NCI-H2171 (cell line): Measurements from ENCODE around the gene PTDSS2.
A peak's percentile ranks its signal among the peaks of the same experiment; 100 is the strongest.

Experiments used
- DNase-seq: peaks from one replicate; lab custom pipeline; 2025; lab: John Stamatoyannopoulos, UW

Gene PTDSS2

DNA sequence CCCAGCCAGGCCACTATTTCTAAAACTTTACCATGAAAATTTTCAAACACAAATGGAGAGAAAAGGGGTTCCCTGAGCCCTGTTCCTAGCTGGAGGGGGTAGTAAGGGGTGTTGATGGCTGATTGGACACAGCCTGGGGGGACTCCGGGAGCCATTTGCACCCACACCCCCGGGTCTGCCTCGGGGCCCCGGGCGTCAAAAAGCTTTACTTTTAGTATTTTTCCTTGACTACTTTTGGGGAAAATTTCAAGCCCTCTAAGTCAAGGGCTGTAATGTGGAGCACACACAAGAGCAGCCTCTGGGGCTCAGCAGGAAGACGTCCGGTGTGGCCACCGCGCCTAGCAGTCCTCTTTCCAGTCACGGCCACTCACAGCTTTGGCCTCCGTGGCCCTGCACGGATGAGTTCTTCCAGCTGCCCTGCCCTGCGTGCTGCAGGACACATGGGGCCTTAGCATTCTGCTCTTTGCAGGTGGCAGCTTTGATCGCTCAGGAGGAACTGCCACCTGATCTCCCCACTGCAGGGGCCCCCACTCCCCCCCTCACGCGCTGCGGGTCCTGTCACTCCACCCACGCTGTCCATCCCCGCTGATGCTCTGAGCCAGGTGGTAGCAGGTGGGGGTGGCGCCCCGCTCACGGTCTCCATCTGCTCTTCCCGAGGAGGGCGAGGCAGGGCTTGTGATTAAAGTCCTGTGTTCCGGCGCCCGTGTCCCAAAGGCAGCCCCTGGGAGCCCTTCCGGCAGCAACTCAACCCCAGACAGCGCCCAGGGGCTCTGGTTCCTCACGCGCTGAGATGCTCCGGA is 42.5 kb downstream of the PTDSS2 start:
- peak; percentile 56 for DNase-seq

DNA sequence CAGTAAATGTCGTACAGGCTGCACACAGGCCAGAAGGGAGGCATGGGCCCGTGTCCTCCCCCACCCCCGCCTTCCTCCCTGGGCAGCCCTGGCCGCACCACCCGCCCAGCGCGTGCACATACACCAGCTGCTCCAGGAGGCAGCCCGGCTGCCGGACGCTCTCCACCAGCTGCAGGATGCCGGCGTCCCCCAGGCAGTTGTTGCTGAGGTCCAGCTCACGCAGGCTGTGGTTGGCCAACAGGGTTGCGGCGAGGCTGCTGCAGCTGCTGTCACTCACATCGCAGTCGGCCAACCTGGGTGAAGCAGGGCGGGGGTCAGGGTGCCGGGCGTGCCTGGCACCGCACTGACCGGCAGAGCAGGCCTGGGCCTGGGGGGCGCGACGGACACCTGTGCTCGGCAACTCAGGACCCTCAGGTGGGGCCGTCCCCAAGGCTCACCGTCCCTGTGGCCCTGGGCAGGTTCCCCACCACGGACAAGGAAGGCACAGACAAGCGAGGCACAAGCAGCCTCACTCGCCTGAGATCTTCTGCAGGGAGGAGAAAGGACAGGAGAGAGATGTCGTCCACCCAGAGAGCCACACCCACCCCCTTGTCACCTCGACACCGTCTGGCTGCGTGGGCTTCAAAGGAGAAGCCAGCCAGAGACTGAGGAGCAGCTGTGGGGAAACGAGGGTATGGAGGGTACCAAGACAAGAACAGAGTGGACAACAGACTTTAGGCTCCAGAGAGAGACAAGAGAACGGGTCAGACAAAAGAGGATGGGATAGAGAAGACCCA is 44.9 kb downstream of the PTDSS2 start:
- DNase-seq: no peak

DNA sequence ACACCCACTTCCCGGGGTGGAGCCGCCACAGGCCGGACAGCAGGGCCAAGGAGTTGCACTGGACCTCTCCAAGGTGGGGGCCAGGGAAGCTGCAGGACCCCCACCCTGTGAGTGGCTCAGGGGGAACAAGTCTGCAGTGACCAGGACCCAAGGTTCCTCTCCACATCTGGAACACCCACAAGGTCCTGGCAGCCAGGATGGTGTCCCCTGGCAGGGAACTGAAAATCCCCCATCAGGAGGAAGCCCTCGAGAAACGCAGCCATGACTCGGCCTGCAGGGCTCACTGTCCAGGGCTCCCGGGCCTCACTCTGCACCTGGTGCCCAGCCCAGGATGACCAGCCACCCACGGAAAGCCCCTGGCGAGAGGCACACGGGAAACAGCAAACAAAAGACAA is 45.5 kb downstream of the PTDSS2 start:
- no peak for DNase-seq

DNA sequence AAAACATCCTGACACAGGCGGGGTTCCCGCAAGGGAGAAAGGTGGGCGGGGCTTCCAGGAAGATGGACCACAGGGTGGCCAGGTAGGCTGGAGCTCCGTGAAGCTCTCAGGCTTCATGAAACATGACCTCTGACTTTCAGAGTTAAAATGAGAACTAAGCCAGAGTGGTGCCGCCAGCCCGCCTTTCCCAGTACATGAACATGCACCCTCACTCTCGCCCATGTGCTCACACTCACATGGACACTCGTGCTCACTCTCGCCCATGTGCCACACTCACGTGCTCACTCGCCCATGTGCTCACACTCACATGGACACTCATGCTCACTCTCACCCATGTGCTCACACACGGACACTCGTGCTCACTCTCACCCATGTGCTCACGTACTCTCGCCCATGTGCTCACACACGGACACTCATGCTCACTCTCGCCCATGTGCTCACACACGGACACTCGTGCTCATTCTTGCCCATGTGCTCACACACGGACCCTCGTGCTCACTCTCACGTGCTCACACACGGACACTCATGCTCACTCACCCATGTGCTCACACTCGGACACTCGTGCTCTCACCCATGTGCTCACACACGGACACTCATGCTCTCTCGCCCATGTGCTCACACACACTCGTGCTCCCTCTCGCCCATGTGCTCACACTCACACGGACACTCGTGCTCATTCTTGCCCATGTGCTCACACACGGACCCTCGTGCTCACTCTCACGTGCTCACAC is 46.9 kb downstream of the PTDSS2 start:
- no peak for DNase-seq

DNA sequence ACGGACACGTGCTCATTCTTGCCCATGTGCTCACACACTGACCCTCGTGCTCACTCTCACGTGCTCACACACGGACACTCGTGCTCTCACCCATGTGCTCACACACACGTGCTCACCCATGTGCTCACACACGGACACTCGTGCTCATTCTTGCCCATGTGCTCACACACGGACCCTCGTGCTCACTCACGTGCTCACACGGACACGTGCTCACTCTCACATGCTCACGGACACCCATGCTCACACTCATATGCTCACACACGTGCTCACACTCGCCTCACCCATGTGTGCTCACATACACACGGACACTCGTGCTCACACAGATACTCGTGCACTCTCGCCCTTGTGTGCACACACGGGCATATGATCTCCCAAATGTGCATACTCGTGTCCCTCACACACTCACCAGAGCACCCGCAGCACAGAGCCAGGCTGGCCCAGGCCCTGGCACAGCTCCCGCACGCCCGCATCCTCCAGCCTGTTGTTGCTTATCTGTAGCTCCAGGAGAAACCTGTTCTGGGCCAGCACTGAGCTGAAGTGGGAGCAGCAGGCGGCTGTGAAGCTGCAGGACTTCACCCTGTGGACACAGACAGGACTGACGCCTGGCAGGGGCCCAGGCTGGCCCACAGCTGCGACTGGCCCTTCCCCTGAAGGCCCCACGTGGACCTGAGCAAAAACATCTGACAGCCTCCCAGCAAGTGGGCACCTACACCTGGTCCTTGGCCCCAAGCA is 47.7 kb downstream of the PTDSS2 start:
- no peak for DNase-seq

DNA sequence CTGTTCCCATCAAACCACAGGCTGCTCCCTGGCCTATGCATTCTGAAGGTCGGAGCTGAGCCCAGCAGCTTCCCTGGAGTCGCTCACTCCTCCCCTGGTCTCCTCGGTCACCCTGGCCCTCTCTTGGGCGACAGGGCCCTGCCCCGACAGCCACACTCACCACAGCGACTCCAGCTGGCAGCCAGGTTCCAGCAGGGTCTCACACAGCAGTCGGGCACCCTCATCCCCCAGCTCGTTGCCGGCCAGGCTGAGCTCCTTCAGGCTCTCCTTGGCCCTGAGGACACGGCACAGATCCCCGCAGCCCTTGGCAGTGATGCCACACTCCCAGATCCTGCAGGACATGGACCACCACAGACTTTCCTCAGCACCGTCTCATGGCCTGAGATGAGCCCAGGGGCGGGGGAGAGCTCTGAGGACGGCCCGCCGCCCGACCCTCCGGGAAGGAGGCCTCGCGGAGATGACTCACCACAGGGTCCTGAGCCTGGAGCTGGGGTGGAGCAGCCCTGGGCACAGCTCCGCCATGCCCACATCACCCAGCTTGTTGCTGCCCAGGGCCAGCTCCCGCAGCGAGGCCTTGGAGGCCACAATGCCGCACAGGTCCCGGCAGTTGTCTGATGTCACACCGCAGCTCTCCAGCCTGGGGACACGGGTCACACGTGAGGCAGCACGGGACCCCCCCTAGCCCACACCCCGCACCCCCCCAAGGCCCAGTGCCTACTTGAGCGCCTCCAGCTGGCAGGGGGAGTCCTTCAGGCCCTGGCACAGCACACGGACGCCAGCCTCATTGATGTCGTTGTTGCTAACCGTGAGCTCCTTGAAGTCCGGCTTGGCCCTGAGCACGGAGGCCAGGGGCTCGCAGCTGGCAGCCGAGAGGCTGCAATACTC is 48.5 kb downstream of the PTDSS2 start:
- DNase-seq: no peak

DNA sequence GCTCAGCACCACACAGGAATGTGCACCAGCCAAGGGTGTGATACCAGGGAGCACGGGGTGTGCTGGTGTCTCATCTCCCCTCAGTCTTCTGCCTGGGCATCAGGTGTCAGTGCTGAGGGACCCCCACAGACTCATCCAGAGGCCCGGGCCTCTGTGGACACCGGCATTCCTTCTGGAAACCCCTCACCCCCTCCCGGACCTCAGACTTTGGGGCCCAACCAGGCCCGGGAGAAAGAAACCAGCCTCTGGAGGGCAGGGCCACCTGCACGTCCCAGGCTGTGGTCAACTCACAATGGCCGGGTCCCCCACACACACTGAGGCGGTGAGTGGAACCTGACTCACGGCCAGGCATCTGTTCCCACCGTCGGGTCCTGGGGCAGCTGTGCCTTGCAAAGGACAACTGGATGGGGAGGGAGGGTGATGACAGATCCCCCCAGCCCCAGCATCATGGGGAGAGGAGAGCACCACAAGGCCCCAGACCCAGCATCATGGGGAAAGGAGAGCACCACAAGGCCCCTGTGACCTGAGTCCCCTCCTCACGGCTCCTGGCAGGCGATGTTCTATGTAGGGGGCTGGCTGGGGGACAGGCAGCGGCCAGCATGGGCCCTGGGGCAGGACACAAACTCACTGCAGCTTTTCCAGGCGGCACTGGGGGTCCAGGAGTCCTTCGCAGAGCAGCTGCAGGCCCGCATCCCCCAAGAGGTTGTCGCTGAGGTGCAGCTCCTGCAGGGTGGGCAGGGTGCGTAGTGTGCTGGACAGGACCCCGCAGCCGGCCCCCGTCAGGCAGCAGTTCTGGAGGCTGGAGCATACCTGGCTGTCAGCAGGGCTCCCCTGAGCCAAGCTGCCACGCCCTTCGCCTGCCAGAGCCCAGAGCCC is 49.4 kb downstream of the PTDSS2 start:
- DNase-seq: no peak

DNA sequence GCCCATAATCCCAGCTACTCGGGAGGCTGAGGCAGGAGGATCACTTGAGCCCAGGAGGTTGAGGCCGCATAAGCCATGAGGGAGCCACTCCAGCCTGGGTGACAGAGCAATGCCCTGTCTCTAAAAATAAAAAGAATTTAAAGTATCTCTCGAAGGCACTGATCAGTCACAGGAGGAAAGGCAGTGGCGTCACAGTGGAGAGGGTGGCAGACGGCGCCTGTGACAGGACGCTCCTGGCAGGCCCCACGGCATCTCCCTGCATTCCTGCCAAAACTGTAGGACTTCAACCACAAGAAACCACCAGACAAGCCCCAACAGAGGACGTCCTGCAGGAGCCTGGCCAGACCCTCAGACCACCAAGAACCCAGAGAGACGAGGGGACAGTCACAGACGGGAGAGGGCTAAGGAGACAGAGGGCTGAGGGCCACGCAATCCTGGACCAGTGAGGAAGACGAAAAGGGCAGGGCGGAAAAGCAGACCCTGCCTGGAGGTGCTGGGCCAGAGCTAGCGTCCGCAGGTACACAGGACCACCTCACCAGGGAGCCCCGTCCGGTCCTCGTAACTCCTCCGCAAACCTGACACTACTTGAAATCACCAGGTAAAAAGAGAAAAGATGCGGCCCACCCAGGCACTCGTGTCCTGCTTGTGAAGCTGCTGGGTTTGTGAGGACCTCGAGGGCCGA is 51.1 kb downstream of the PTDSS2 start:
- DNase-seq: no peak

DNA sequence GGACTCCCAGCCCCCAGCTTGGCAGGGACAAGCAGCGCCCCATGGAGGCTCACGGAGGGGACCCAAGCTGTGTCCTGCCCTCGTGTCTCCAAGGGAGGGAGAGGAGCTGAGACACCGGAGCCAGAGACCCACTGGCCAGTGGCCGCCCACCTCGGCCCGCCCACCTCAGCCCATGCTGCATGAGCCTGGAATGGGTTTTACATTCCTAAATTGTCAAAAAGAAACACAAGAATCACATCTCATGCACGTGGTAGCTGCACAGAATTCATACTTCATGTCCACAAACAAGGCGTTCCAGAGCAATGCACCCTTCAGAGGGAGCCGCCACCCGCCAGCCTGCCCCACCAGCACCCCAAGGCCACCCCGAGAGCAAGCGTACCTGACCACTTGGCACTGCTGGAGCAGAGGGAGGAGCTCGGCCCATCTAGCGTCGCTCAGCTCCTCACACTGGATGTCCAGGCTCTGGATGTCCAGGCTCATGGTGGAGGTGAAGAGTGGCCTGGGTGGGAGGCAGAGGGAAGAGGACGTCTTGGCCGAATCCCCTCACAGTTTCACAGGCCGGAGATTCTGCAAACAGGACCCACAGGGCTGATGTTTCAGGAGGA is 51.7 kb downstream of the PTDSS2 start:
- no peak for DNase-seq

DNA sequence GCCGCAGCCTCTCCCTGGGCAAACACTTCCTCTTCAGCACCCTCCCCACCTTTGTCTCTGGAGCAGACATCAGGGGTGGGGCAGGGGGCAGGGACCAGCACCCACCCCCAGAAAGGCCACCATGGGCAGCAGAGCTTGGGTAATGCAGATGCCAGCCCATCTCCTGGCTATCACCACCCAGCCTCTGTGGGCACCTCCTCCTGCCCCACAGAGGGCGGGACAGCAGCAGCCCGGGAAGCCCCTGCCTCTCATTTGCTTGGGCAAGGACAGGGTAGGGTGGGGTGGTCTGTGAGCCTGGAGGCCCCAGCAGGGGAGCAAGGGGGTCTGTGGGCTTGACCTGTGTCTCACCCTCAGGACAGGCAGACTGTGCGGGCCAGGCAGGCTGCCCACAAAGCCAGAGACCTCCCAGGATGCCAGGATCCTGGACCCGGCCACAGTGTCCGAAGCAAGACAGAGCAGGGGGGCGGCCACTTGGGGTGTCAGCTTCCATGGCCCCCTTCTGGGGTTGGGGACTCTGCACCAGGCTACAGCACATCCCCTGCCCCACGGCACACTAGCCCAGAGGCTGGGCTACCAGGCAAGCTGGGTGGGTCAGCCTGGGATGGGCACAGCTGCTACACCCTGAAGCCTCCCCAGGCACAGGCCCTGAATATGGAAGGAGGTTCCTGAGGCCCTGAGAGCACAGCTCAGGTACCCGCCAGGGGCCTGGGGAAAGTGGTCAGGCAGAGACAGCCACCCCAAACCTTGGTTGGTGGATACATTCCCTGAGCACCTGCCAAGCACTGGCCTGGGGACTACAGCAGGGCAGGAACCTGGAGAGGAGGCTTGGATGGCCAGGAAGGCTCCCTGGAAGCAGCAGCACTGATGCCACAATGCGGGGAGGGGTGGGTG is 52.5 kb downstream of the PTDSS2 start:
- no peak for DNase-seq

DNA sequence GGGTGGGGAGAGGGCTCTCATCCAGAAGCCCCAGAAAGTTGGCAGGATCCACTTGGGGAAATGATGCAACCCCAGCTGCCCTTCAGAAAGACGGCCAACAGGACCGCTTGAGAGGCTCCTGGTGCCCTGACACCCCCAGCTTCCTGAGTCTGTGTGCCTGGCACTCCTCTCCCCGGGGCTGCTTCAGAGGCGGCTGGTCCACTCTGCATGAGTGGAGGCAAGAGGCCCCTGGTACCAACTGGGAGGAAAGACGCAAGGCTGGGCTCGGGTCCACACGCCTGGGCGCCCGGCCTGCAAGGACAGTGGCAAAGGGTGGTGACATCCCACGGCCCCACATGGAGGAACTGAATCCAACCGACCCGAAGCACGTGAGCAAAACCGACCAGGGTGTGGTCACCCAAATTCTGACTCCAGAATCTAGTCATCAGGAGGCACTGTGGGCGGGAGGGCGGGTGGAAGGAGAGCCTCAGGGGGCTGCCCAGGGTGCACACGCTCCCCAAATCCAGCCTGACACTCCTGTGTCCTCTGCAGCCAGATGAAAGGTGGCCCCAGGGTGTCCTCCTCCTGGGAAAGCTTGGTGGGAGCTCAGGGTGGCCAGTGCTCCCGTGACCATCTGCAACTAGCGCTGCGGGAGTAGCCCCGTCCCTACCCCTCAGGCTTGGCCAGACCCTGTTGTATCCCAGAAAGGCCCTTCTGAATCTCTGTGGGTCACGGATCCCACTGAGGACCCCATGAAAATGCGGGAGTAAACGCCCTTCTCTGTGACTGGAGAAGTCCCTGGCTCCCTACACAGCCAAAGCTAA is 53.3 kb downstream of the PTDSS2 start:
- DNase-seq: no peak

DNA sequence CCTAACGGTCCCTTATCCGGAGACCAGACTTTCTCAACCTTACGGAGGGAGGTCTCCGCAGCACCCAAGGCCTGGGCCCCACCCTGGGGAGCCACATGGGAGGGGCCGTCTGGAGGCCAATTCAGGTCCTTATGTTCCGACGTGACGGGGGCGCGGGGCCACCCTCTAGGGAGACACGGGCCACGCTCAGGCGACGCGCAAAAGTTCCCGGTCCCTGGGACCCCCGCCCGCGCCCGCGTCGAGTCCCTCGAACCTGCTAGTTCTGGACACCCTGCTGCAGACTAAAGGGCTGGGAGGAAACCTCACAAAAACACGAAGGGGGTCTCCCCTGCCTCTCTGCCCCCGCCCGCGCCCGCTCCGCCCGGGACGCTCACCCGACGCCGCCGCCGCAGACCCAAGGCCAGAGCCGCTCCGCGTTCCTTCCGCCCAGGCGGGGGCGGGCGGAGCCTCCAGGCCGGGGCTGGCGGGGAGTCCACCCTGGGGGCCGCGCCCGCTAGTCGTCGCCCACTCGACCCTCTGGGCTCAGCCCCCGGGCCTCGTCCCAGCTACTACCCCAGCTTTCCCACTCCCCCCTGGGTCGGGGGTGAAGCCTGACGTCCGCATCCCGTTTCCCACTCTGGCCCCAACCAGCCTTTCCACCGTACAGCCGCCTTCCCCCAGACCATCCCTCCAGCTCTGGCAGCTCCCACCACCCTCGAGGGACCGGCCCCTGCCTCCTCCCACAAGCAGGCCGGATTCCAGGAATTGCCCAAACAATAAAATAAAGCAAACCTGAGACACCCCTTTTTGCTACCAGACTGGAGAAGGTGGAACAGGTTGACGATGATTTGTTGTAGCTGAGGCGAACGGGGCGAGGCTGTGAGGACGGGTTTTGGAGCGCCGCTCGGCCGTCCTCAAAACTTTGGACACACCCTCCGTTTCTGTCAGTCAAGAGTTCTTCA is 54.2 kb downstream of the PTDSS2 start:
- DNase-seq: no peak

DNA sequence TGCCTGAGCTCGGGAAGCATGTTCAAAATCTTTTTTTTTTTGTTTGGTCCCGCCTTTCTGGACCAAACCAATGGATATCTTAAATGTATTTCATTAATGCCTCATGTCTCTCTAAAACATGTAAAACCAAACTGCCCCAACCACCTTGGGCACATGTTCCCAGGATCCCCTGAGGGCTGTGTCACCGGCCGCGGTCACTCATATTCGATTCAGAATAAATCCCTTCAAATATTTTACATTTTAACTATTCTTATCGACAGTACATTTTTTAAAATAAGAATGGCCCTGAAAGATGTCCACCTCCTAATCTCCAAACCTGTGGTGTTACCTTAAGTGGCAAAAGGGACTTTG is 54.9 kb downstream of the PTDSS2 start:
- no peak for DNase-seq

DNA sequence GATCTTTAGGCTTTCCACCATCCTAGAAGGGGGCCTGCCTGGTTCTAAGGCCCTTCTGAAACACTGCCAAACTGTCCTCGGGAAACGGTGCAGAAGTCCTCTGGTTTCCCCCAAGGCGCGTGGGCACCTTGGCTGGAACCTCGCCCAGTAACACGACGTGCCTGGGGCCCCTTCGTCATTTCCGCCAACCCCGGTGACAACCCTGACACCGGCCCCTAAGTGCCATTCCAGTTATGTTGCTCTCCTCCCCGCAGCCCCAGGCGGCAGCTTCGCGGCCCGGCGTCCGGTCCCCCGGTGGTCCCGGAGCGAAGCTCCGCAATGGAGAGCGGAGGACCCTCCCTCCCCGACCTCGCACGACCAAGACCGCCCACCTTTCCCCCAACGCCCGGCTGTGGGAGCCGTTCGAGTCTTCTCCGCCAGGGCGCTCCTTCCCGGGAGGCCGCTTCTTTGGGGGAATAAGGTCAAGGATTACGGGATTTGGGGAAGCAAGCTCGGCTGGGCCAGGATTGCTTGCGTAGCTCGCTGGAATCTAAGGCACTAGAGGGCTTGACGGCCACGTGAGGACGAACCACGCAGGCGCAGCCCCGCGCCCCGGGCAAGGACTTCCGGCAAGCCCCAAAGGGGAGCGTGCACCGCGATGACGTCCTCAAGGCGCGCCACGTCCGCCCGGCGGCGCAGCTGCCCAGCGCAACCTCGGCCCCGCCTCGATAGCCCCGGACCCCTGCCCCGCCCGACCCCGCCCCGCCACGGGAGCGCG is 56.3 kb downstream of the PTDSS2 start:
- DNase-seq: peak; percentile 81

DNA sequence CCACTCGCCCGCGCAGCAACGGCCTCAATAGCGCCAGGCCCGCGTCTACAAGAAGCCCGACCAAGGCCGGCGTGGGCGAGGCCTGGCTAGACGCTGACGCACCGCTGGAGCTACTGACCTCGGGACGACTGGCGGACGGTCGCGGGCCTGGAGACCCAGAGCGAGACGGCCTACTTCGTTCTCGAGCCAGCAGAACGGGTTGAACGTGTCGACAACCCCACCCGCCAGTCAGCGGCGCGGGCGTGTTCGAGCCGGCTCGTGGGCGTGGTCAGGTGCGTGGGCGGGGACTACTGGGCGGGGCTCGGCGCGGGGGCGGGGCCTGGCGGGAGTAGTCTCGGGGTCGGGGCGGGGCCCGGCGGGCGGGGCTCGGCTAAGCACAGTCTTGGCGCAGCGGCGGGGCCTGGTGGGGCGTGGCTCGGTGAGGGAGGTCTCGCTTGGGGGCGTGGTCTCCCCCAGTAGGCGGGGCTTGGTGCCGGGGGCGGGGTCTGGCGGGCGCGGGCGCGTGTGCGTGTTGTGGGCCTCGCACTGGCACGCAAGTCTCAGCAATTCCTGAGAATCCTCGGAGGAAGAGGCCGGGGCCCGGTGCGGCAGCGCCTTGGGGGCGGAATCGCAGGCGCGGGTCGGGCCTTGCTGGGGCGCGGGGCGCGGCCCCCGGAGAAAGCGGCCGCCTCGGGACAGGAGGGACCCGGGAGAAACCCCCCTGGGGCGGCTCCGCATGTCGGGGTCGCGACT is 57.1 kb downstream of the PTDSS2 start, which contains the start of gene RNH1:
Gene RNH1, minus strand, starts transcription at position 248 of the 732 bp plus-strand sequence. CDS start 5,080 bp downstream, outside the sequence.
- peak; percentile 66 for DNase-seq
